Measurements from ENCODE around the gene ATXN7L1. TPM values are rescaled to one million over a fixed set of nuclear protein-coding genes. Genes with fewer than 3 reads are reported as not detected.

The ATXN7L1 gene
- total RNA-seq, 1 donor from 2014 or later, result 2.3 TPM

DNA sequence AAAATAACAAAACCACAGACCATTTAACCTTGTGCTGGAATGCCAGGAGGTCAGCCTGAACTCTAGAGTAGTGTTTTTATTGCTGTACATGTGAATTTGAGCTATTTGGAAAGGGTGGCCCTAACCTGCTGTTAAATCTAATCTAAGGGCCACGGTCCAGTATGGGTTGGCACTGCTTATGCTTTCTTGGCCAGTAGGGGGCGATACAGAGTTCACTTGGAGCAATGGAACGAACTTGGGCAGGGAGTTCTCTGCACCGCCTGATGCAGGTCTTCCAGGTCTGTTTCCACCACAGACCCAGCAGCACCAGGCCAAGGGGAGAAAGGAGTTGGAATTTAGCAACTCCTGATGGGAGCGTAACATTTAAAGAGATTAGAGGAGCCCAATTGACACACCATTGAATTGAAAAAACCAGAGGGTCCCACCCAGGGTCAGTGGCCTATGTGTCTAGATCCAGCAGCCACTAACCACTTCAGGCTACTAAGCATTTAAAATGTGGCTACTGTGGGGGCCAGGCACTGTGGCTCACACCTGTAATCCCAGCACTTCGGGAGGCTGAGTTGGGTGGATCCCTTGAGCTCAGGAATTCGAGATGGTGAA is 219.4 kb downstream of the ATXN7L1 start:
- H3K4me3 ChIP-seq (ENCODE audit: low read depth, low read length), result no peak overlapping the region
- DNase-seq (ENCODE audit: low read depth), result no peak
- TF ChIP-seq, protein P1, sequence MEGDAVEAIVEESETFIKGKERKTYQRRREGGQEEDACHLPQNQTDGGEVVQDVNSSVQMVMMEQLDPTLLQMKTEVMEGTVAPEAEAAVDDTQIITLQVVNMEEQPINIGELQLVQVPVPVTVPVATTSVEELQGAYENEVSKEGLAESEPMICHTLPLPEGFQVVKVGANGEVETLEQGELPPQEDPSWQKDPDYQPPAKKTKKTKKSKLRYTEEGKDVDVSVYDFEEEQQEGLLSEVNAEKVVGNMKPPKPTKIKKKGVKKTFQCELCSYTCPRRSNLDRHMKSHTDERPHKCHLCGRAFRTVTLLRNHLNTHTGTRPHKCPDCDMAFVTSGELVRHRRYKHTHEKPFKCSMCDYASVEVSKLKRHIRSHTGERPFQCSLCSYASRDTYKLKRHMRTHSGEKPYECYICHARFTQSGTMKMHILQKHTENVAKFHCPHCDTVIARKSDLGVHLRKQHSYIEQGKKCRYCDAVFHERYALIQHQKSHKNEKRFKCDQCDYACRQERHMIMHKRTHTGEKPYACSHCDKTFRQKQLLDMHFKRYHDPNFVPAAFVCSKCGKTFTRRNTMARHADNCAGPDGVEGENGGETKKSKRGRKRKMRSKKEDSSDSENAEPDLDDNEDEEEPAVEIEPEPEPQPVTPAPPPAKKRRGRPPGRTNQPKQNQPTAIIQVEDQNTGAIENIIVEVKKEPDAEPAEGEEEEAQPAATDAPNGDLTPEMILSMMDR (conservative IDR thresholded peaks at IDR 0.05; ENCODE audit: low read depth, low read length), result peak; percentile 90

DNA sequence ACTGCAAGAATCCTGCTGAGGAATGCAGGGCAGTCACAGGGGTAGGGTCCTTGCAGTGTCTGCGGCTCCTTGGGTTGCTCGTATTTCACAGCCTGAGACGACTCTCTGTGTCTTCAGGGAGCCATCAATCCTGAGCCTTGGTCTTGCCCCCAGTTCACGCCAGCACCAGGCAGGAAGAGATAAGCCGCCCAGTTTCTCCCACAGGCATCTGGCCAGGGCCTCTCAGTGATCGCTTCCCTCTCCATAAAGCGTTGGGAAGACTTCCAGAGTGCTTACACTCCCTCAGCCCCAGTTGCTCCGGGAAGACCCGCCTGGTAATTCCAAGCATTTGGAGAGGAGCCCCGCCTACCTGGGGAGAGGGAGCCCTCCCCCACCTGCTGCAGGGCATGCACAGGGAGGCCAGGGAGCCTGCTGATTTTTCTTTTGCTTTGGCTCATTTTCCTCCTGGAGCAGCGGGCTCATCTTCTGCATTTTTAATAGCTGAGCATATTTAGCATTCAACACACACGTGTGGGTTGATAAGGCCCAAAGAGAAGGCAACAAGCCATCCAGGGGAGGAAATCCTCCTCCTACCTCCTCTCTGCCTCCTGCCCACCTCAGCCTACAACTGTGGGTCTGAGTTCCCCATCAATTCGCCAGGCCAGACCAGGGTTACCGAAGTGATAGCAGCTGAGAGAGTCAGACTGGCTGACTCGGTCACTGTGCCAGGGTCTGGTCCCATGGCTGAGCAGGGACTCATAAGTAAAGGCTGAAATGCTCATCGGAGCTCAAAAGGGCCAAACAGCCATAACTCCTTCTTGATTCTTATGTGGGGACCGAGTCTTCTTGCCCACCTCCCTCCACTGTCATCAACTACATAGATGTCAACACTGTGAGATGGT is 220.7 kb downstream of the ATXN7L1 start:
- TF ChIP-seq, protein P1 (conservative IDR thresholded peaks at IDR 0.05; ENCODE audit: low read depth, low read length), result no peak
- no peak for DNase-seq (ENCODE audit: low read depth)
- no peak overlapping the region for H3K4me3 ChIP-seq (ENCODE audit: low read depth, low read length)

DNA sequence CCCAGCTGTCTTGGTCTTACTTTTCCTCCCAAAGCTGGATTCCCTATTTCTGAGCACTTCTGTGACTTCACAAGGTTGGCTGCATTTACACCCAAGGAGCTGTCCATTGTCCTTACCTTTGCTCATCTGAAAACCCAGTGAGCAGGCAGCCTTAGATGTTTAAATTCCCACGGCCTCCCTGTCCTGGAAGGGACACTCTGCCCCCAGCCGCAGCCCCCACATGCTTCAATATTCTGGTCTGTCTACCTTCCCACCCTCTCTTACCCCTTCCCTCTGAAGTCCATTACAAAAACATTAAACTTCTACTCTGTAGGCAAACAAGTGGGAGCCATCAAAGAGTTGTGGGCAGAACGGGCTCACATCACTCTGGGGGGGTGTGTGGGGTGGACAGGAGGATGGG is 221.3 kb downstream of the ATXN7L1 start:
- DNase-seq (ENCODE audit: low read depth), result no peak
- TF ChIP-seq, protein P1 (conservative IDR thresholded peaks at IDR 0.05; ENCODE audit: low read depth, low read length), result no peak
- no peak overlapping the region for H3K4me3 ChIP-seq (ENCODE audit: low read depth, low read length)

GRCh38 chr7:105654095-105654686 is 222.2 kb downstream of the ATXN7L1 start:
- DNase-seq (ENCODE audit: low read depth), result no peak
- TF ChIP-seq, protein P1 (conservative IDR thresholded peaks at IDR 0.05; ENCODE audit: low read depth, low read length), result no peak
- H3K4me3 ChIP-seq (ENCODE audit: low read depth, low read length), result no peak overlapping the region

GRCh38 chr7:105653441-105654005 is 222.9 kb downstream of the ATXN7L1 start:
- DNase-seq (ENCODE audit: low read depth), result no peak
- TF ChIP-seq, protein P1 (conservative IDR thresholded peaks at IDR 0.05; ENCODE audit: low read depth, low read length), result no peak
- H3K4me3 ChIP-seq (ENCODE audit: low read depth, low read length), result no peak overlapping the region

- H3K4me3 ChIP-seq (ENCODE audit: low read depth, low read length), result no peak overlapping the region
- TF ChIP-seq, protein P1 (conservative IDR thresholded peaks at IDR 0.05; ENCODE audit: low read depth, low read length), result peak; percentile 89
- DNase-seq (ENCODE audit: low read depth), result no peak
Observed at GRCh38 chr7:105652359-105652993, 223.9 kb downstream of the ATXN7L1 start.

Measured in epithelial cell of proximal tubule (primary cell).